IMR-90 (cell line): ENCODE data around the gene PTPRN2. TPM values are rescaled to one million over a fixed set of nuclear protein-coding genes. Genes with fewer than 3 reads are reported as not detected.

Source experiments
- ATAC-seq: fragments of 200-7000 bp; cut with Tn5 transposase; 2 replicates; pipeline ENCODE4 v1.9.1; 2020; ENCODE audit warnings: low read depth, mild to moderate bottlenecking, moderate library complexity
- BruUV-seq: library from RNA; stranded (reverse); fragments of 400-500 nt; replicated peaks from 2 replicates; lab custom pipeline; 2021; lab: Mats Ljungman, UMichigan
- CTCF ChIA-PET: fragments of 300-600 bp; formaldehyde crosslinking; extraction: SDS; loops from one replicate; lab custom pipeline; 2021; ENCODE audit warnings: antibody characterized with exemption; lab: Yijun Ruan, JAX
- POLR2A ChIA-PET: fragments of 300-600 bp; sonication (Branson Sonifier 250); formaldehyde crosslinking; loops from one replicate; lab custom pipeline; 2022; ENCODE audit warnings: antibody characterized with exemption; ENCODE audit not compliant: unreplicated experiment; lab: Charles Lee
- DNase-seq: peaks from one replicate; pipeline ENCODE4 v3.0.0; 2013
- H2AFZ ChIP-seq: replicated peaks from 2 replicates; pipeline ENCODE3; 2013; ENCODE audit warnings: low read length, mild to moderate bottlenecking; ENCODE audit not compliant: poor library complexity
- H2AK5ac ChIP-seq: 2 replicates; pipeline ENCODE4 v1.6.1; 2013; ENCODE audit warnings: low read depth, low read length, inconsistent platforms
- H2AK9ac ChIP-seq: replicated peaks from 2 replicates; pipeline ENCODE3; 2013; ENCODE audit warnings: mild to moderate bottlenecking, low read depth, low read length, moderate library complexity; ENCODE audit not compliant: poor library complexity
- H2BK120ac ChIP-seq: 2 replicates; pipeline ENCODE4 v1.6.1; 2013; ENCODE audit warnings: low read depth, low read length, inconsistent platforms
- H2BK15ac ChIP-seq: 3 replicates; pipeline ENCODE4 v1.6.1; 2013; ENCODE audit warnings: low read depth, low read length, inconsistent platforms
- H2BK20ac ChIP-seq: 2 replicates; pipeline ENCODE4 v1.6.1; 2013; ENCODE audit warnings: low read depth, mild to moderate bottlenecking, inconsistent platforms, low read length, moderate library complexity
- H2BK5ac ChIP-seq: 2 replicates; pipeline ENCODE4 v1.6.1; 2013; ENCODE audit warnings: mild to moderate bottlenecking, low read depth, low read length, inconsistent platforms; ENCODE audit not compliant: poor library complexity, severe bottlenecking
- H3K14ac ChIP-seq: replicated peaks from 2 replicates; pipeline ENCODE4 v1.6.1; 2013; ENCODE audit warnings: low read depth, low read length, inconsistent platforms
- H3K18ac ChIP-seq: 2 replicates; pipeline ENCODE4 v1.6.1; 2013; ENCODE audit warnings: low read depth, low read length, control low read depth
- H3K23ac ChIP-seq: 2 replicates; pipeline ENCODE4 v1.6.1; 2013; ENCODE audit warnings: low read depth, low read length, inconsistent platforms
- H3K27ac ChIP-seq: 2 replicates; pipeline ENCODE4 v1.5.1; 2013; ENCODE audit warnings: mild to moderate bottlenecking, control low read depth, low read length; ENCODE audit not compliant: insufficient read depth
- H3K27me3 ChIP-seq: 2 replicates; pipeline ENCODE4 v1.6.1; 2013; ENCODE audit warnings: low read length; ENCODE audit not compliant: control insufficient read depth, insufficient read depth
- H3K36me3 ChIP-seq: 2 replicates; pipeline ENCODE4 v1.6.1; 2013; ENCODE audit warnings: low read length, mixed read lengths; ENCODE audit not compliant: control insufficient read depth, insufficient read depth
- H3K4ac ChIP-seq: 2 replicates; pipeline ENCODE4 v1.6.1; 2013; ENCODE audit warnings: low read depth, low read length, inconsistent platforms
- H3K4me1 ChIP-seq: 2 replicates; pipeline ENCODE4 v1.6.1; 2013; ENCODE audit warnings: low read length, mixed read lengths; ENCODE audit not compliant: control insufficient read depth, insufficient read depth
- H3K4me2 ChIP-seq: 2 replicates; pipeline ENCODE4 v1.6.1; 2013; ENCODE audit warnings: low read depth, mild to moderate bottlenecking, control low read depth, low read length, moderate library complexity
- H3K4me3 ChIP-seq: 2 replicates; pipeline ENCODE4 v1.5.1; 2013; ENCODE audit warnings: low read depth, mild to moderate bottlenecking, control low read depth, low read length, moderate library complexity; ENCODE audit not compliant: insufficient read depth
- H3K56ac ChIP-seq: 2 replicates; pipeline ENCODE4 v1.6.1; 2013; ENCODE audit warnings: low read length, inconsistent platforms; ENCODE audit not compliant: insufficient read depth; ENCODE audit errors: extremely low read depth
- H3K79me1 ChIP-seq, 2 experiments: 2 replicates each; pipeline ENCODE4 v1.6.1; 2013; ENCODE audit warnings: low read length in 2 of 2, inconsistent platforms in 1 of 2, low read depth in 1 of 2
- H3K9ac ChIP-seq: 2 replicates; pipeline ENCODE4 v1.6.1; 2013; ENCODE audit warnings: low read depth, low read length, control low read depth
- H3K9me1 ChIP-seq: 2 replicates; pipeline ENCODE4 v1.6.1; 2013; ENCODE audit warnings: low read length, inconsistent platforms; ENCODE audit not compliant: insufficient read depth
- H3K9me3 ChIP-seq: 2 replicates; pipeline ENCODE4 v1.6.1; 2013; ENCODE audit warnings: low read length; ENCODE audit not compliant: control insufficient read depth, insufficient read depth
- H4K20me1 ChIP-seq: 2 replicates; pipeline ENCODE4 v1.6.1; 2013; ENCODE audit warnings: low read length, inconsistent platforms; ENCODE audit not compliant: insufficient read depth
- H4K5ac ChIP-seq: 2 replicates; pipeline ENCODE4 v1.6.1; 2013; ENCODE audit warnings: mild to moderate bottlenecking, low read depth, low read length, control low read depth
- H4K8ac ChIP-seq, 2 experiments: 2 replicates each; pipeline ENCODE4 v1.6.1; 2013; ENCODE audit warnings: low read depth in 2 of 2, low read length in 2 of 2, control low read depth in 1 of 2, inconsistent platforms in 1 of 2
- H4K91ac ChIP-seq: 2 replicates; pipeline ENCODE4 v1.6.1; 2013; ENCODE audit warnings: low read depth, low read length, inconsistent platforms; ENCODE audit not compliant: insufficient read depth
- BHLHE40 ChIP-seq: fragments of 150-350 bp; IDR thresholded peaks from 2 replicates; pipeline ENCODE4 v1.6.1; 2016; ENCODE audit warnings: mild to moderate bottlenecking, low read depth, low read length
- CEBPB ChIP-seq: IDR thresholded peaks from 2 replicates; pipeline ENCODE4 v1.6.1; 2012; ENCODE audit warnings: low read depth, low read length, improper control_type of control experiment
- CHD1 ChIP-seq: IDR thresholded peaks from 2 replicates; pipeline ENCODE4 v1.6.1; 2012; ENCODE audit warnings: low read depth, low read length, improper control_type of control experiment
- FOS ChIP-seq: fragments of 150-350 bp; IDR thresholded peaks from 2 replicates; pipeline ENCODE4 v1.6.1; 2016; ENCODE audit warnings: low read depth, low read length
- MAFK ChIP-seq: IDR thresholded peaks from 2 replicates; pipeline ENCODE4 v1.6.1; 2012; ENCODE audit warnings: low read depth, low read length, improper control_type of control experiment
- MAZ ChIP-seq: IDR thresholded peaks from 2 replicates; pipeline ENCODE4 v1.6.1; 2012; ENCODE audit warnings: low read depth, mild to moderate bottlenecking, low read length, improper control_type of control experiment, moderate library complexity, borderline replicate concordance
- MXI1 ChIP-seq: IDR thresholded peaks from 2 replicates; pipeline ENCODE4 v1.6.1; 2012; ENCODE audit warnings: low read depth, mild to moderate bottlenecking, low read length, moderate library complexity, borderline replicate concordance
- NFE2L2 ChIP-seq: fragments of 150-350 bp; IDR thresholded peaks from 2 replicates; pipeline ENCODE4 v1.6.1; 2016; ENCODE audit warnings: low read depth, mild to moderate bottlenecking, low read length
- POLR2A ChIP-seq: IDR thresholded peaks from 2 replicates; pipeline ENCODE4 v1.6.1; 2012; ENCODE audit warnings: mild to moderate bottlenecking, low read depth, low read length
- RAD21 ChIP-seq: IDR thresholded peaks from 2 replicates; pipeline ENCODE4 v1.6.1; 2012; ENCODE audit warnings: low read length, improper control_type of control experiment
- RCOR1 ChIP-seq: IDR thresholded peaks from 2 replicates; pipeline ENCODE4 v1.6.1; 2012; ENCODE audit warnings: mild to moderate bottlenecking, low read length, improper control_type of control experiment; ENCODE audit not compliant: insufficient replicate concordance
- RFX5 ChIP-seq: IDR thresholded peaks from 2 replicates; pipeline ENCODE4 v1.8.0; 2012; ENCODE audit warnings: low read depth, mild to moderate bottlenecking, low read length, moderate library complexity
- SMC3 ChIP-seq: fragments of 150-350 bp; IDR thresholded peaks from 2 replicates; pipeline ENCODE4 v1.6.1; 2016; ENCODE audit warnings: low read depth, mild to moderate bottlenecking, antibody characterized with exemption, low read length, moderate library complexity
- WGBS, 2 experiments: methylation state at CpG; one replicate each; pipeline versions ENCODE4 v1.1.5 to v1.1.7; 2013; ENCODE audit warnings: missing lambda C conversion rate in 2 of 2; ENCODE audit not compliant: insufficient read length in 1 of 2; ENCODE audit errors: extremely low coverage in 2 of 2; 5-methylcytosine and 5-hydroxymethylcytosine counted together
- dilution Hi-C: fragments of 300-500 bp; cut with HindIII; formaldehyde crosslinking; loops from one replicate; pipeline ENCODE4 v1.14.3; 2018; ENCODE audit warnings: low sequenced_read_pairs; ENCODE audit not compliant: unreplicated experiment
- in situ Hi-C: fragments of 300-500 bp; cut with MboI; formaldehyde crosslinking; loops from 3 replicates; pipeline ENCODE4 v1.14.3; 2019; ENCODE audit warnings: low sequenced_read_pairs, inconsistent platforms, mixed read lengths
- intact Hi-C: fragments of 100-400 bp; cut with micrococcal nuclease; formaldehyde crosslinking; loops from 2 replicates; pipeline ENCODE4 v1.10.0; 2022
- polyA plus RNA-seq, 3 experiments: library from polyadenylated mRNA; depleted of rRNA; stranded (reverse); fragments of >200 nt; gene quantifications; 2 replicates each; pipeline ENCODE4 v1.2.3, GENCODE V29; 2012; ENCODE audit warnings: low replicate concordance in 1 of 3
- total RNA-seq: library from RNA; depleted of rRNA; stranded (reverse); fragments of >200 nt; gene quantifications from 2 replicates; pipeline ENCODE4 v1.2.3, GENCODE V29; 2012
- TF ChIP-seq, protein P1 (sequence below): fragments of 150-350 bp; IDR thresholded peaks from 2 replicates; pipeline ENCODE4 v1.6.1; 2017; ENCODE audit warnings: mild to moderate bottlenecking, antibody characterized with exemption, low read length, low read depth
- TF ChIP-seq, protein P2 (sequence below): conservative IDR thresholded peaks from 2 replicates; pipeline ENCODE4 v1.5.1; 2012; ENCODE audit warnings: mild to moderate bottlenecking, low read depth, low read length, improper control_type of control experiment
- TF ChIP-seq, protein P3 (sequence below): fragments of 150-350 bp; IDR thresholded peaks from 2 replicates; pipeline ENCODE4 v1.6.1; 2016; ENCODE audit warnings: low read depth, mild to moderate bottlenecking, low read length, moderate library complexity, borderline replicate concordance

The PTPRN2 gene
- total and polyA plus RNA-seq, 2 of the 4 experiments (the other 2 are of a cell fraction): 0.03 TPM; not detected in 1

DNA sequence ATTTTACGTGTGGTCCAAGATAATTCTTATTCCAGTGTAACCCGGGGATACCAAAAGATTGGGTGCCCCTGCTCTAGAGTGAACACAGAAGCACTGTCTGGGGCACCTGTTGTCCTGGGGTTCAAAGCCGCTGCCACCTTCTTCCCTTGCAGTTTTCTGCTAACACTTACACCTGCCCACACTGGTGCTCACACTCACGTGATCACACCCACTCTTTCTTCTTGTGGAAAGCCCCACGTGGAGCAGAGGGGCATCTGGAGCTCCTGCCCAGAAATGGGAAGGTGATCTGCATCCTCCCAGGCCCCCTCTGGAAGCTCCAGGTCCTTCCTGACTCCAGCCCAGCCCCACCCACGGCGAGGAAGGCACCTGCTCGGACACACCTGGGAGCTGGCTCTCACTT, 42.9 kb downstream of the PTPRN2 start:
- ATAC-seq (no peak), DNase-seq (no peak)
- Histone ChIP-seq H3K27me3 (no peaks in the 10 kb centered on the region), H3K79me1 (no peaks in the 10 kb centered on the region), H4K8ac (no peak overlapping the region), H2AK9ac (no peak overlapping the region), H2AK5ac (no peak overlapping the region), H3K18ac (no peak overlapping the region), H4K20me1 (no peaks in the 10 kb centered on the region), H3K4me2 (no peak overlapping the region), H3K56ac (no peak overlapping the region), H3K27ac (no peak overlapping the region), H4K91ac (no peak overlapping the region), H3K14ac (no peak overlapping the region), H3K4me1 (no peaks in the 10 kb centered on the region), H4K5ac (no peak overlapping the region), H2BK15ac (no peak overlapping the region), H3K23ac (no peak overlapping the region), H3K4ac (no peak overlapping the region), H3K9me1 (no peaks in the 10 kb centered on the region), H2BK5ac (no peak overlapping the region), H3K4me3 (no peak overlapping the region), H2BK20ac (no peak overlapping the region), H3K9me3 (peaks cover 44% of the 10 kb centered on the region), H2BK120ac (no peak overlapping the region), H3K9ac (no peak overlapping the region), H3K36me3 (no peaks in the 10 kb centered on the region), H2AFZ (no peak overlapping the region)
- CTCF ChIA-PET: interaction anchor here (0.6 kb wide), 1 partner anchor 12 kb away, joined by 3 read pairs; no protein-coding TSS in a partner anchor
- TF ChIP-seq NFE2L2: no peak
- TF ChIP-seq MXI1: no peak
- TF ChIP-seq, protein P1, sequence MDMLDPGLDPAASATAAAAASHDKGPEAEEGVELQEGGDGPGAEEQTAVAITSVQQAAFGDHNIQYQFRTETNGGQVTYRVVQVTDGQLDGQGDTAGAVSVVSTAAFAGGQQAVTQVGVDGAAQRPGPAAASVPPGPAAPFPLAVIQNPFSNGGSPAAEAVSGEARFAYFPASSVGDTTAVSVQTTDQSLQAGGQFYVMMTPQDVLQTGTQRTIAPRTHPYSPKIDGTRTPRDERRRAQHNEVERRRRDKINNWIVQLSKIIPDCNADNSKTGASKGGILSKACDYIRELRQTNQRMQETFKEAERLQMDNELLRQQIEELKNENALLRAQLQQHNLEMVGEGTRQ: no peak
- no peak for TF ChIP-seq CHD1
- TF ChIP-seq, protein P2, sequence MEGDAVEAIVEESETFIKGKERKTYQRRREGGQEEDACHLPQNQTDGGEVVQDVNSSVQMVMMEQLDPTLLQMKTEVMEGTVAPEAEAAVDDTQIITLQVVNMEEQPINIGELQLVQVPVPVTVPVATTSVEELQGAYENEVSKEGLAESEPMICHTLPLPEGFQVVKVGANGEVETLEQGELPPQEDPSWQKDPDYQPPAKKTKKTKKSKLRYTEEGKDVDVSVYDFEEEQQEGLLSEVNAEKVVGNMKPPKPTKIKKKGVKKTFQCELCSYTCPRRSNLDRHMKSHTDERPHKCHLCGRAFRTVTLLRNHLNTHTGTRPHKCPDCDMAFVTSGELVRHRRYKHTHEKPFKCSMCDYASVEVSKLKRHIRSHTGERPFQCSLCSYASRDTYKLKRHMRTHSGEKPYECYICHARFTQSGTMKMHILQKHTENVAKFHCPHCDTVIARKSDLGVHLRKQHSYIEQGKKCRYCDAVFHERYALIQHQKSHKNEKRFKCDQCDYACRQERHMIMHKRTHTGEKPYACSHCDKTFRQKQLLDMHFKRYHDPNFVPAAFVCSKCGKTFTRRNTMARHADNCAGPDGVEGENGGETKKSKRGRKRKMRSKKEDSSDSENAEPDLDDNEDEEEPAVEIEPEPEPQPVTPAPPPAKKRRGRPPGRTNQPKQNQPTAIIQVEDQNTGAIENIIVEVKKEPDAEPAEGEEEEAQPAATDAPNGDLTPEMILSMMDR: no peak
- no peak for TF ChIP-seq BHLHE40
- no peak for TF ChIP-seq FOS
- TF ChIP-seq RAD21: no peak
- no peak for TF ChIP-seq CEBPB
- TF ChIP-seq MAFK: no peak
- no peak for TF ChIP-seq MAZ
- TF ChIP-seq SMC3: no peak
- TF ChIP-seq, protein P3, sequence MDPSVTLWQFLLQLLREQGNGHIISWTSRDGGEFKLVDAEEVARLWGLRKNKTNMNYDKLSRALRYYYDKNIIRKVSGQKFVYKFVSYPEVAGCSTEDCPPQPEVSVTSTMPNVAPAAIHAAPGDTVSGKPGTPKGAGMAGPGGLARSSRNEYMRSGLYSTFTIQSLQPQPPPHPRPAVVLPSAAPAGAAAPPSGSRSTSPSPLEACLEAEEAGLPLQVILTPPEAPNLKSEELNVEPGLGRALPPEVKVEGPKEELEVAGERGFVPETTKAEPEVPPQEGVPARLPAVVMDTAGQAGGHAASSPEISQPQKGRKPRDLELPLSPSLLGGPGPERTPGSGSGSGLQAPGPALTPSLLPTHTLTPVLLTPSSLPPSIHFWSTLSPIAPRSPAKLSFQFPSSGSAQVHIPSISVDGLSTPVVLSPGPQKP: no peak
- no peak for TF ChIP-seq RCOR1
- no peak for TF ChIP-seq POLR2A
- no peak for TF ChIP-seq RFX5
- no TSS peak for BruUV-seq
- POLR2A ChIA-PET: no interaction called here
- in situ Hi-C loops (no loop called here), intact Hi-C loops (no loop called here), dilution Hi-C loops (no loop called here)
- WGBS, 2 experiments: 67% methylated on average over 3 of the region's 8 CpGs; no CpG with 5 or more reads in 1 of the 2 experiments
